ENCODE results near the gene TMEM184B.

DNA sequence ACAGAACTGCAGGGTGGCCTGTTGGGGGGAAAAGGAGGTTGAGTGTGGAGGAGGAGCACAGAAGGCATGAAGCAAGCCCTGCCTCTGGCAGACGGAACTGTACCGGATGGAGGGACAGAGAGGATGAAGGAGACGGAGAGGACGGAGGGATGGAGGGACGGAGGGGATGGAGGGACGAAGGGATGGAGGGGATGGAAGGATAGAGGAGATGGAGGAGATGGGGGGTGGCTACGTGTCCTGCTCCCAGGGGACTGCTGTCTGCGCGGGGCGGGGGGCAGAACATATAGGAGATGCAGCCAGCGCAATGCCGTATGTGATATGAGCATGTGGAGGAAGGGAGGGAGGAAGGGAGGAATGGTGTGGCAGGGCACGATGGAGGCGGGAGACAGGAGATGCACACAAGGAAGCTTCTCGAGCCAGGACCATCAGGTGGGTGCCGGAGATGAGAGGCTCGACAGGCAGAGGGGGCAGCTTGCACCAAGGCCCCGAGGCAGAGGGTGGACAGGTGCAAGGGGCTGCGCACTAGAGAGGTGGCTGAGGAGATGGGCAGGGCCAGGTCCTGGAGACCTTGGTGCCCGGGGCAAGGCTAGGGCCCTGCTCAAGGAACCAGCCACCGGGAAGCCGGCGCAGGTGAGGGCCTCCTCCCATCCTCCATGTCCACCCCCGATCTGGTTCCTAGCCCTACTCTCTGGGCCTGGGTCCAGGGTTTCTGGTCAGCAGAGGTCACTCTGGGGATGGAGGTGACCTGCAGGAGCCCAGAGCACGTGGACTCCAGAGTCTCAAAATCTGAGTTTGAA lies 45.8 kb downstream of the TMEM184B start:
- TF ChIP-seq POLR2A (IDR thresholded peaks at IDR 0.05; ENCODE audit: low read length): no peak
- TF ChIP-seq EP300 (IDR thresholded peaks at IDR 0.05): no peak
